WTC11 (cell line): ENCODE measurements around the gene EAF1. TPM values are rescaled to one million over a fixed set of nuclear protein-coding genes. Genes with fewer than 3 reads are reported as not detected.

Experiments
- ATAC-seq: fragments of 200-7000 bp; cut with Tn5 transposase; 2 replicates; pipeline ENCODE4 v1.10.0; 2021; ENCODE audit warnings: mild to moderate bottlenecking, moderate library complexity
- CTCF ChIA-PET: fragments of 300-600 bp; sonication (Branson Sonifier 250); formaldehyde crosslinking; loops from one replicate; lab custom pipeline; 2021; ENCODE audit warnings: antibody characterized with exemption; lab: Charles Lee
- POLR2A ChIA-PET: fragments of 350-600 bp; sonication (Branson Sonifier 250); formaldehyde crosslinking; loops from one replicate; lab custom pipeline; 2021; ENCODE audit warnings: antibody characterized with exemption; lab: Charles Lee
- DNase-seq: peaks from one replicate; pipeline ENCODE4 v3.0.0; 2021; ENCODE audit warnings: low spot score
- H3K27ac Mint-ChIP-seq: 2 replicates; pipeline ENCODE4 v1.8.0; 2021; ENCODE audit warnings: mixed read lengths
- H3K27me3 Mint-ChIP-seq: 2 replicates; pipeline ENCODE4 v1.8.0; 2021; ENCODE audit warnings: low read depth, mild to moderate bottlenecking, moderate library complexity, mixed read lengths
- H3K36me3 Mint-ChIP-seq: 2 replicates; pipeline ENCODE4 v1.8.0; 2021; ENCODE audit warnings: mixed read lengths
- H3K4me1 Mint-ChIP-seq: 2 replicates; pipeline ENCODE4 v1.8.0; 2022; ENCODE audit warnings: mixed read lengths
- H3K4me3 Mint-ChIP-seq: 2 replicates; pipeline ENCODE4 v1.8.0; 2021; ENCODE audit warnings: mild to moderate bottlenecking, moderate library complexity, mixed read lengths
- H3K9me3 Mint-ChIP-seq: 2 replicates; pipeline ENCODE4 v1.8.0; 2021; ENCODE audit warnings: mixed read lengths
- AFF4 ChIP-seq: sonication (generic); formaldehyde crosslinking; IDR thresholded peaks from 2 replicates; pipeline ENCODE4 v1.8.1; 2023; ENCODE audit warnings: mild to moderate bottlenecking, missing genetic modification reagents, borderline replicate concordance
- E2F1 ChIP-seq: sonication (generic); formaldehyde crosslinking; IDR thresholded peaks from 2 replicates; pipeline ENCODE4 v1.8.0; 2022; ENCODE audit warnings: mild to moderate bottlenecking, missing genetic modification reagents
- ERG ChIP-seq: fragments of 250-450 bp; sonication (Bioruptor Pico); IDR thresholded peaks from 2 replicates; pipeline ENCODE4 v1.8.0; 2021; ENCODE audit warnings: mild to moderate bottlenecking
- FOXJ3 ChIP-seq: sonication (generic); formaldehyde crosslinking; IDR thresholded peaks from 2 replicates; pipeline ENCODE4 v1.9.0; 2021; ENCODE audit warnings: missing genetic modification reagents, mild to moderate bottlenecking, borderline replicate concordance
- FOXP1 ChIP-seq: sonication (generic); formaldehyde crosslinking; IDR thresholded peaks from 2 replicates; pipeline ENCODE4 v1.8.0; 2022; ENCODE audit warnings: missing genetic modification reagents, mild to moderate bottlenecking, moderate library complexity, borderline replicate concordance
- GTF2I ChIP-seq: fragments of 250-450 bp; sonication (Bioruptor Pico); conservative IDR thresholded peaks from 2 replicates; pipeline ENCODE4 v1.4.0; 2021; ENCODE audit warnings: mild to moderate bottlenecking
- NFATC4 ChIP-seq: fragments of 250-450 bp; sonication (Bioruptor Pico); IDR thresholded peaks from 2 replicates; pipeline ENCODE4 v1.9.0; 2021; ENCODE audit warnings: mild to moderate bottlenecking
- RELA ChIP-seq: sonication (generic); formaldehyde crosslinking; IDR thresholded peaks from 2 replicates; pipeline ENCODE4 v1.8.1; 2022; ENCODE audit warnings: missing genetic modification reagents, mild to moderate bottlenecking, borderline replicate concordance
- RORB ChIP-seq: fragments of 250-450 bp; sonication (Bioruptor Pico); IDR thresholded peaks from 2 replicates; pipeline ENCODE4 v1.9.0; 2021; ENCODE audit warnings: mild to moderate bottlenecking
- SMAD3 ChIP-seq: sonication (generic); formaldehyde crosslinking; IDR thresholded peaks from 2 replicates; pipeline ENCODE4 v1.8.0; 2022; ENCODE audit warnings: missing genetic modification reagents, mild to moderate bottlenecking, borderline replicate concordance
- SMAD4 ChIP-seq: sonication (generic); formaldehyde crosslinking; IDR thresholded peaks from 2 replicates; pipeline ENCODE4 v1.8.0; 2022; ENCODE audit warnings: mild to moderate bottlenecking, missing genetic modification reagents
- SOX15 ChIP-seq: fragments of 250-450 bp; sonication (Bioruptor Pico); IDR thresholded peaks from 2 replicates; pipeline ENCODE4 v1.9.0; 2021; ENCODE audit warnings: mild to moderate bottlenecking
- STAT6 ChIP-seq: sonication (generic); formaldehyde crosslinking; conservative IDR thresholded peaks from 2 replicates; pipeline ENCODE4 v1.8.1; 2023; ENCODE audit warnings: mild to moderate bottlenecking, low read depth, missing genetic modification reagents, moderate library complexity
- USF1 ChIP-seq: sonication (generic); formaldehyde crosslinking; IDR thresholded peaks from 2 replicates; pipeline ENCODE4 v1.8.0; 2022; ENCODE audit warnings: mild to moderate bottlenecking, missing genetic modification reagents
- ZNF138 ChIP-seq: sonication (generic); formaldehyde crosslinking; conservative IDR thresholded peaks from 2 replicates; pipeline ENCODE4 v1.8.1; 2022; ENCODE audit warnings: mild to moderate bottlenecking, moderate library complexity, missing genetic modification reagents
- ZNF232 ChIP-seq: sonication (generic); formaldehyde crosslinking; IDR thresholded peaks from 2 replicates; pipeline ENCODE4 v1.8.0; 2022; ENCODE audit warnings: mild to moderate bottlenecking, missing genetic modification reagents
- ZNF281 ChIP-seq: sonication (generic); formaldehyde crosslinking; IDR thresholded peaks from 2 replicates; pipeline ENCODE4 v1.8.0; 2023; ENCODE audit warnings: mild to moderate bottlenecking, missing genetic modification reagents
- ZNF532 ChIP-seq: fragments of 250-450 bp; sonication (Bioruptor Pico); IDR thresholded peaks from 2 replicates; pipeline ENCODE4 v1.9.0; 2021; ENCODE audit warnings: mild to moderate bottlenecking, borderline replicate concordance
- total RNA-seq: library from RNA; stranded (reverse); gene quantifications from 3 replicates; pipeline ENCODE4 v1.2.3, GENCODE V29; 2021

The EAF1 gene
- total RNA-seq, 1 experiment from 2014 or later, result 25.4 TPM

GRCh38 chr3:15486979-15487378 lies 59.6 kb downstream of the EAF1 start (continued):
- TF ChIP-seq AFF4 (CRISPR knock-in tag) (no peak), RELA (CRISPR knock-in tag) (no peak), E2F1 (CRISPR knock-in tag) (no peak), USF1 (CRISPR knock-in tag) (no peak), ZNF281 (CRISPR knock-in tag) (no peak)

GRCh38 chr3:15488002-15488401 lies 60.6 kb downstream of the EAF1 start:
- Mint-ChIP-seq H3K4me1 (peaks cover 3% of the 10 kb centered on the region; the same call in 1 of the 2 replicates), H3K4me3 (no peak overlapping the region), H3K9me3 (peaks cover 6% of the 10 kb centered on the region; the same call in 1 of the 2 replicates), H3K36me3 (no peaks in the 10 kb centered on the region), H3K27ac (no peak overlapping the region), H3K27me3 (peaks cover 18% of the 10 kb centered on the region)
- ChIA-PET POLR2A (no interaction called here), CTCF (no interaction called here)
- no peak for ATAC-seq
- TF ChIP-seq STAT6, result no peak
- TF ChIP-seq SOX15 (CRISPR knock-in tag), result no peak
- no peak for TF ChIP-seq NFATC4 (CRISPR knock-in tag)
- TF ChIP-seq ZNF532 (CRISPR knock-in tag), result no peak
- no peak for TF ChIP-seq GTF2I (CRISPR knock-in tag)
- no peak for TF ChIP-seq ZNF232 (CRISPR knock-in tag)
- TF ChIP-seq USF1 (CRISPR knock-in tag), result no peak
- TF ChIP-seq FOXJ3, result no peak
- no peak for TF ChIP-seq ERG (CRISPR knock-in tag)
- no peak for TF ChIP-seq RELA (CRISPR knock-in tag)
- no peak for TF ChIP-seq SMAD3 (CRISPR knock-in tag)
- no peak for TF ChIP-seq FOXP1 (CRISPR knock-in tag)
- no peak for TF ChIP-seq RORB (CRISPR knock-in tag)
- TF ChIP-seq ZNF138, result no peak
- no peak for TF ChIP-seq SMAD4 (CRISPR knock-in tag)
- no peak for DNase-seq
